Mucosa of descending colon (tissue), 3 donors: ENCODE data around the gene ADAMTS9. TPM values are rescaled to one million over a fixed set of nuclear protein-coding genes. Genes with fewer than 3 reads are reported as not detected.

ENCODE experiments used
- ATAC-seq: fragments of 200-7000 bp; cut with Tn5 transposase; one replicate; pipeline ENCODE4 v1.9.1; 2020; ENCODE audit warnings: mild to moderate bottlenecking, moderate library complexity
- DNase-seq, 3 donors: peaks; one replicate each; pipeline ENCODE4 v3.0.0-alpha.2; 2020
- H3K36me3 ChIP-seq: fragments of 200-600 bp; one replicate; pipeline ENCODE4 v1.8.0; 2021; ENCODE audit warnings: low read depth, mild to moderate bottlenecking
- H3K4me1 ChIP-seq: fragments of 200-600 bp; one replicate; pipeline ENCODE4 v1.8.0; 2021; ENCODE audit warnings: low read depth, mild to moderate bottlenecking
- H3K4me3 ChIP-seq: fragments of 200-600 bp; one replicate; pipeline ENCODE4 v1.8.0; 2021; ENCODE audit warnings: mild to moderate bottlenecking
- H3K9me3 ChIP-seq: fragments of 200-600 bp; one replicate; pipeline ENCODE4 v1.8.0; 2021; ENCODE audit warnings: mild to moderate bottlenecking
- CTCF ChIP-seq: fragments of 200-600 bp; IDR thresholded peaks from one replicate; pipeline ENCODE4 v1.8.0; 2022; ENCODE audit warnings: antibody characterized with exemption, mild to moderate bottlenecking
- intact Hi-C, 2 donors: fragments of 100-400 bp; cut with DNase I in 1 of 2; cut with micrococcal nuclease in 1 of 2; formaldehyde crosslinking; loops; one replicate each; pipeline versions ENCODE4 v1.11.0 to v1.11.1; 2022; cut with DNase I, micrococcal nuclease
- total RNA-seq, 3 donors: library from RNA; stranded (reverse); fragmentation: NEBNext Ultra II Directional in 2 of 3; extraction: Animal tissue kit (Norgen Biotek cat#: 25700) in 2 of 3; gene quantifications; one replicate each; pipeline versions ENCODE4 v1.2.1 to v1.2.4, GENCODE V29; 2021 to 2023
- donor health status: DM: no; HTN: no; CAD: no; lungs with moderate emphysema.
- donor health status: DM: no; HTN: no; CAD: no.
- donor health status: DM: no; HTN: yes; CAD: no.

The ADAMTS9 gene
- total RNA-seq, 3 donors from 2014 or later: 7.4 to 20.5 (median 20.1) TPM

GRCh38 chr3:64621726-64622395 lies 65.9 kb downstream of the ADAMTS9 start:
- Histone ChIP-seq H3K4me1 (no peaks in the 10 kb centered on the region), H3K36me3 (no peaks in the 10 kb centered on the region), H3K4me3 (no peak overlapping the region), H3K9me3 (no peaks in the 10 kb centered on the region)
- DNase-seq (no peak), ATAC-seq (no peak)
- no peak for TF ChIP-seq CTCF
- intact Hi-C loops: no loop called here

- intact Hi-C loops: no loop called here
- H3K4me3 ChIP-seq: no peak overlapping the region
- no peak for TF ChIP-seq CTCF
Observed at GRCh38 chr3:64621275-64621674, 66.5 kb downstream of the ADAMTS9 start.

GRCh38 chr3:64620020-64620419 lies 67.8 kb downstream of the ADAMTS9 start:
- TF ChIP-seq CTCF: no peak
- no peaks in the 10 kb centered on the region for H3K9me3 ChIP-seq
- ATAC-seq (no peak), DNase-seq (no peak)
- no peaks in the 10 kb centered on the region for H3K4me1 ChIP-seq
- H3K36me3 ChIP-seq: no peaks in the 10 kb centered on the region
- H3K4me3 ChIP-seq: no peak overlapping the region
- intact Hi-C loops: no loop called here

More at GRCh38 chr3:64621275-64621674, 66.5 kb downstream of the ADAMTS9 start:
- Histone ChIP-seq H3K9me3 (no peaks in the 10 kb centered on the region), H3K36me3 (no peaks in the 10 kb centered on the region), H3K4me1 (no peaks in the 10 kb centered on the region)
- DNase-seq (no peak), ATAC-seq (no peak)

GRCh38 chr3:64619216-64619615 lies 68.6 kb downstream of the ADAMTS9 start:
- H3K36me3 ChIP-seq: no peaks in the 10 kb centered on the region
- no peak for TF ChIP-seq CTCF
- H3K4me3 ChIP-seq: no peak overlapping the region
- H3K9me3 ChIP-seq: no peaks in the 10 kb centered on the region
- ATAC-seq (no peak), DNase-seq (no peak)
- intact Hi-C loops: no loop called here
- H3K4me1 ChIP-seq: no peaks in the 10 kb centered on the region

DNA sequence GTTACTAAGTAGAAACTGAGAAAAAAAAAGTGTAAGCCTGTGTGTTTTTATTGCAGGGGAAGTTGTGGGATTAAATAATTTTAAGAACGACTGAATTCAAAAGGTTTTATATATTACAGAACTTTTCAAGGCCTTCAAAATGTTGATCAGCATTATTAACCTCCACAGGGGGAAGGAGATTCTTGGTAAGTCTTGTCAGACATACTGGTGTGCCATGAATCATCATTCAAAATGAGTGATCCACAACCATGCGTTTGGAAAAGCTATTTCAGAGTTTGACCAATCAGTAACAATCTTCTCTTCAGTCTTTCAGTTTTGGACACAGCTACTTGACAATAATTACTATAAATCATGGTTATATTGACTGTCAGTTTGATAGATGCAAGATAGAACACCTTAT lies 70.2 kb downstream of the ADAMTS9 start:
- Histone ChIP-seq H3K9me3 (no peaks in the 10 kb centered on the region), H3K4me1 (no peaks in the 10 kb centered on the region), H3K4me3 (no peak overlapping the region), H3K36me3 (no peaks in the 10 kb centered on the region)
- ATAC-seq (no peak), DNase-seq (no peak)
- TF ChIP-seq CTCF: no peak
- intact Hi-C loops: no loop called here

- no peak for ATAC-seq
- no peak for TF ChIP-seq CTCF
- Histone ChIP-seq H3K4me3 (no peak overlapping the region), H3K36me3 (no peaks in the 10 kb centered on the region), H3K9me3 (no peaks in the 10 kb centered on the region), H3K4me1 (no peaks in the 10 kb centered on the region)
- DNase-seq: no peak
- intact Hi-C loops: no loop called here
Observed at GRCh38 chr3:64616953-64617352, 70.8 kb downstream of the ADAMTS9 start.
